Activated gamma-delta T cell (primary cell): ENCODE results near the gene SH3D21.

ENCODE experiments used
- DNase-seq: peaks from one replicate; lab custom pipeline; 2025; lab: John Stamatoyannopoulos, UW

The SH3D21 gene

GRCh38 chr1:36359383-36359782 lies 53.2 kb downstream of the SH3D21 start:
- DNase-seq = no peak

GRCh38 chr1:36359911-36360550 lies 53.9 kb downstream of the SH3D21 start:
- no peak for DNase-seq

- DNase-seq = no peak
These were observed 59.2 kb downstream of the SH3D21 start for GRCh38 chr1:36365381-36365780.

GRCh38 chr1:36366091-36366661 lies 60.0 kb downstream of the SH3D21 start:
- no peak for DNase-seq

GRCh38 chr1:36367066-36367465 lies 60.9 kb downstream of the SH3D21 start:
- DNase-seq = no peak

GRCh38 chr1:36367798-36368197 lies 61.6 kb downstream of the SH3D21 start:
- DNase-seq = no peak

GRCh38 chr1:36369061-36369861 lies 63.1 kb downstream of the SH3D21 start:
- no peak for DNase-seq
